RPMI7951 (cell line): Measurements from ENCODE around the gene CFAP300. TPM values are rescaled to one million over a fixed set of nuclear protein-coding genes. Genes with fewer than 3 reads are reported as not detected.

ENCODE experiments used
- DNase-seq: peaks from one replicate; pipeline ENCODE4 v3.0.0-alpha.2; 2012; ENCODE audit warnings: low read depth
- total RNA-seq: library from RNA; depleted of rRNA; stranded (reverse); fragments of >200 nt; shearing (Covaris generic); gene quantifications from 2 replicates; pipeline ENCODE4 v1.2.3, GENCODE V29; 2014; rRNA removed

The CFAP300 gene
- total RNA-seq, 1 experiment from 2014 or later, result 1.6 TPM

- DNase-seq, result no peak
These were observed 73.3 kb downstream of the CFAP300 start for GRCh38 chr11:102120437-102120973.

GRCh38 chr11:102121329-102121728, 74.1 kb downstream of the CFAP300 start:
- no peak for DNase-seq

Other genes with a start within 250 kb of the CFAP300 start
- 0.78 and 2.6 TPM in 2 replicates for gene CEP126, start 132.4 kb upstream of the CFAP300 start, total RNA-seq
- gene ANGPTL5, start 130.9 kb upstream of the CFAP300 start, total RNA-seq, result not detected in 2 replicates
- 55.1 and 72.7 TPM in 2 replicates for gene YAP1, start 63.0 kb downstream of the CFAP300 start, total RNA-seq